SU-DHL-6 (cell line): ENCODE data around the gene CDK19.

Experiments
- H2AFZ ChIP-seq: fragments of 200-600 bp; sonication (generic); 2 replicates; pipeline ENCODE4 v1.6.1; 2014; ENCODE audit warnings: low read depth, mild to moderate bottlenecking, moderate library complexity, mixed read lengths, antibody characterized with exemption, low read length; ENCODE audit not compliant: severe bottlenecking
- H3F3A ChIP-seq: fragments of 200-600 bp; shearing (Covaris generic); 2 replicates; pipeline ENCODE4 v1.6.0; 2016; ENCODE audit warnings: antibody characterized with exemption, mild to moderate bottlenecking; ENCODE audit not compliant: insufficient read depth
- H3K27ac ChIP-seq: fragments of 200-600 bp; sonication (generic); 2 replicates; pipeline ENCODE4 v1.5.1; 2016; ENCODE audit warnings: low read depth, mild to moderate bottlenecking, low read length, moderate library complexity, mixed read lengths
- H3K27me3 ChIP-seq: fragments of 200-600 bp; sonication (generic), shearing (Covaris generic); 2 replicates; pipeline ENCODE4 v1.6.0; 2014; ENCODE audit warnings: mild to moderate bottlenecking, low read length
- H3K36me3 ChIP-seq: fragments of 200-600 bp; sonication (generic); 2 replicates; pipeline ENCODE4 v1.6.1; 2014; ENCODE audit warnings: mild to moderate bottlenecking, low read length, mixed read lengths
- H3K4me2 ChIP-seq: fragments of 300-600, 200-600 bp; shearing (Covaris generic), sonication (generic); 2 replicates; pipeline ENCODE4 v1.6.0; 2014; ENCODE audit warnings: low read length, low read depth, mild to moderate bottlenecking; ENCODE audit not compliant: poor library complexity, severe bottlenecking
- H3K4me3 ChIP-seq: fragments of 200-600 bp; sonication (generic); 2 replicates; pipeline ENCODE4 v1.5.1; 2014; ENCODE audit warnings: antibody characterized with exemption, low read length, mild to moderate bottlenecking, mixed read lengths; ENCODE audit not compliant: insufficient read depth, poor library complexity, severe bottlenecking
- H3K79me2 ChIP-seq: fragments of 200-600 bp; sonication (generic); 2 replicates; pipeline ENCODE4 v1.6.1; 2014; ENCODE audit warnings: mild to moderate bottlenecking, low read length, moderate library complexity; ENCODE audit not compliant: insufficient read depth
- H3K9ac ChIP-seq: fragments of 200-600 bp; sonication (generic); 2 replicates; pipeline ENCODE4 v1.7.0; 2014; ENCODE audit warnings: mild to moderate bottlenecking, low read length
- H3K9me2 ChIP-seq: fragments of 200-600 bp; sonication (generic); replicated peaks from 2 replicates; pipeline ENCODE4 v1.6.1; 2014; ENCODE audit warnings: low read length; ENCODE audit not compliant: insufficient read depth
- H3K9me3 ChIP-seq: fragments of 200-600 bp; sonication (generic); 2 replicates; pipeline ENCODE4 v1.6.1; 2014; ENCODE audit warnings: low read length, mixed read lengths; ENCODE audit not compliant: insufficient read depth
- H4K20me1 ChIP-seq: fragments of 200-600 bp; sonication (generic); 2 replicates; pipeline ENCODE4 v1.6.1; 2014; ENCODE audit warnings: low read depth, mild to moderate bottlenecking, antibody characterized with exemption, low read length, moderate library complexity, mixed read lengths
- EZH2phosphoT487 ChIP-seq: fragments of 200-600 bp; sonication (generic), shearing (Covaris generic); conservative IDR thresholded peaks from 2 replicates; pipeline ENCODE4 v1.6.1; 2018; ENCODE audit warnings: mild to moderate bottlenecking, antibody characterized with exemption, low read length, moderate library complexity, mixed read lengths
- TF ChIP-seq, protein P1 (sequence below): fragments of 200-600 bp; sonication (generic); IDR thresholded peaks from one replicate; pipeline ENCODE4 v1.5.1; 2017; ENCODE audit warnings: antibody characterized with exemption, mild to moderate bottlenecking, low read length, moderate library complexity; ENCODE audit not compliant: insufficient read depth, poor library complexity, severe bottlenecking

The CDK19 gene

DNA sequence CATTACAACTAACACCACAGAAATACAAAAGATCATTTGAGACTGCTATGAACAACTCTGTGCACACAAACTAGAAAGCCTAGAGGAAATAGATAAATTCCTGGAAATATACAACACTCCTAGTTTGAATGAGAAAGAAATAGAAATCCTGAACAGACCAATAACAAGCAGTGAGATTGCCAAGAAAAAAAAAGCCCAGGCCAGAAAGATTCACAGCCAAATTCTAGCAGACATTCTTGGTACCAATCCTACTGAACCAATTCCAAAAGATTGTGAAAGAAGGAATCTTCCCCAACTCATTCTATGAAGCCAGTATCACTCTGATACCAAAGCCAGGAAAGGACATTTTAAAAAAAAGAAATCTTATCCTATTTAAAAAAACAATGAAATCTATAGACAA lies 7.0 kb upstream of the CDK19 start:
- no peak overlapping the region for H3K4me2 ChIP-seq
- H4K20me1 ChIP-seq: no peaks in the 10 kb centered on the region
- no peaks in the 10 kb centered on the region for H3K36me3 ChIP-seq
- no peaks in the 10 kb centered on the region for H3K9me3 ChIP-seq
- no peak overlapping the region for H2AFZ ChIP-seq
- no peak overlapping the region for H3K27ac ChIP-seq
- TF ChIP-seq, protein P1, sequence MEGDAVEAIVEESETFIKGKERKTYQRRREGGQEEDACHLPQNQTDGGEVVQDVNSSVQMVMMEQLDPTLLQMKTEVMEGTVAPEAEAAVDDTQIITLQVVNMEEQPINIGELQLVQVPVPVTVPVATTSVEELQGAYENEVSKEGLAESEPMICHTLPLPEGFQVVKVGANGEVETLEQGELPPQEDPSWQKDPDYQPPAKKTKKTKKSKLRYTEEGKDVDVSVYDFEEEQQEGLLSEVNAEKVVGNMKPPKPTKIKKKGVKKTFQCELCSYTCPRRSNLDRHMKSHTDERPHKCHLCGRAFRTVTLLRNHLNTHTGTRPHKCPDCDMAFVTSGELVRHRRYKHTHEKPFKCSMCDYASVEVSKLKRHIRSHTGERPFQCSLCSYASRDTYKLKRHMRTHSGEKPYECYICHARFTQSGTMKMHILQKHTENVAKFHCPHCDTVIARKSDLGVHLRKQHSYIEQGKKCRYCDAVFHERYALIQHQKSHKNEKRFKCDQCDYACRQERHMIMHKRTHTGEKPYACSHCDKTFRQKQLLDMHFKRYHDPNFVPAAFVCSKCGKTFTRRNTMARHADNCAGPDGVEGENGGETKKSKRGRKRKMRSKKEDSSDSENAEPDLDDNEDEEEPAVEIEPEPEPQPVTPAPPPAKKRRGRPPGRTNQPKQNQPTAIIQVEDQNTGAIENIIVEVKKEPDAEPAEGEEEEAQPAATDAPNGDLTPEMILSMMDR: no peak
- no peak for TF ChIP-seq EZH2phosphoT487
- no peaks in the 10 kb centered on the region for H3K27me3 ChIP-seq
- no peaks in the 10 kb centered on the region for H3K79me2 ChIP-seq
- no peak overlapping the region for H3K9ac ChIP-seq
- no peak overlapping the region for H3K4me3 ChIP-seq
- peaks cover 4% of the 10 kb centered on the region; the same call in 1 of the 2 replicates for H3F3A ChIP-seq
- no peaks in the 10 kb centered on the region for H3K9me2 ChIP-seq

GRCh38 chr6:110816677-110817076 lies 1.4 kb upstream of the CDK19 start:
- no peaks in the 10 kb centered on the region for H3K9me2 ChIP-seq
- TF ChIP-seq, protein P1: no peak
- TF ChIP-seq EZH2phosphoT487: no peak
- H3K27me3 ChIP-seq: no peaks in the 10 kb centered on the region
- H3K4me3 ChIP-seq: peak overlapping the region; percentile 53
- H3F3A ChIP-seq: peaks cover 21% of the 10 kb centered on the region
- H4K20me1 ChIP-seq: peaks cover 12% of the 10 kb centered on the region
- H3K4me2 ChIP-seq: peak overlapping the region; percentile 86
- H3K36me3 ChIP-seq: 0 out of 2 replicates have a peak, but pooled peaks cover 3% of the 10 kb centered on the region
- H3K27ac ChIP-seq: peak overlapping the region; percentile 84
- H3K9ac ChIP-seq: peak overlapping the region; percentile 89
- peak overlapping the region; percentile 72 for H2AFZ ChIP-seq
- no peaks in the 10 kb centered on the region for H3K9me3 ChIP-seq
- peaks cover 33% of the 10 kb centered on the region for H3K79me2 ChIP-seq

GRCh38 chr6:110815015-110815410 lies 256 bp downstream of the CDK19 start:
- Histone ChIP-seq H3K36me3 (0 out of 2 replicates have a peak, but pooled peaks cover 4% of the 10 kb centered on the region), H4K20me1 (peaks cover 12% of the 10 kb centered on the region), H3K9me2 (no peaks in the 10 kb centered on the region), H2AFZ (peak overlapping the region; percentile 72), H3K27ac (peak overlapping the region; percentile 84), H3F3A (peaks cover 31% of the 10 kb centered on the region), H3K9ac (peak overlapping the region; percentile 89), H3K79me2 (peaks cover 49% of the 10 kb centered on the region), H3K4me3 (peak overlapping the region; percentile 67), H3K27me3 (no peaks in the 10 kb centered on the region), H3K9me3 (peaks cover 1% of the 10 kb centered on the region; the same call in 1 of the 2 replicates), H3K4me2 (peak overlapping the region; percentile 80)
- TF ChIP-seq, protein P1: no peak
- TF ChIP-seq EZH2phosphoT487: no peak
